Peyer's patch (tissue), 4 donors: ENCODE results near the gene AP4E1.

Source experiments
- CTCF ChIP-seq, 6 experiments: fragments of 450-650 bp in 4 of 6; fragments of 200-600 bp in 2 of 6; sonication (generic) in 1 of 6; IDR thresholded peaks; one replicate each; pipeline ENCODE4 v1.5.1; 2017 to 2019; ENCODE audit warnings: antibody characterized with exemption in 6 of 6, mild to moderate bottlenecking in 3 of 6, moderate library complexity in 1 of 6
- POLR2A ChIP-seq, 2 donors: fragments of 450-650 bp; IDR thresholded peaks; one replicate each; pipeline ENCODE4 v1.5.1; 2017; ENCODE audit warnings: antibody characterized with exemption in 2 of 2, mild to moderate bottlenecking in 2 of 2, moderate library complexity in 2 of 2

- TF ChIP-seq POLR2A (IDR thresholded peaks at IDR 0.05) (no peak), CTCF (IDR thresholded peaks at IDR 0.05) (no peak)
Observed at GRCh38 chr15:51046016-51046415, 137.5 kb downstream of the AP4E1 start.
